Right lobe of liver (tissue), 6 donors: ENCODE results near the gene SEPTIN5. TPM values are rescaled to one million over a fixed set of nuclear protein-coding genes. Genes with fewer than 3 reads are reported as not detected.

Experiments
- ATAC-seq, 4 donors: fragments of 200-7000 bp; cut with Tn5 transposase; one replicate each; pipeline ENCODE4 v1.9.1; 2020; ENCODE audit warnings: mild to moderate bottlenecking in 4 of 4, moderate library complexity in 4 of 4
- DNase-seq, 3 donors: peaks; one replicate each; pipeline ENCODE4 v3.0.0-alpha.2; 2020
- H3K27ac ChIP-seq, 3 donors: fragments of 200-600 bp; one replicate each; pipeline ENCODE4 v1.8.0; 2022
- H3K27me3 ChIP-seq, 2 donors: fragments of 200-600 bp; one replicate each; pipeline ENCODE4 v1.8.0; 2022
- H3K36me3 ChIP-seq, 4 donors: fragments of 200-600 bp; sonication (generic) in 1 of 4; one replicate each; pipeline versions ENCODE4 v1.5.1 to v1.8.0; 2017 to 2022; ENCODE audit warnings: control low read depth in 1 of 4
- H3K4me1 ChIP-seq, 4 donors: fragments of 200-600 bp; sonication (generic) in 1 of 4; one replicate each; pipeline versions ENCODE4 v1.5.1 to v1.8.0; 2017 to 2022; ENCODE audit warnings: control low read depth in 1 of 4
- H3K4me3 ChIP-seq, 3 donors: fragments of 200-600 bp; one replicate each; pipeline ENCODE4 v1.8.0; 2022
- H3K9me3 ChIP-seq, 4 donors: fragments of 200-600 bp; sonication (generic) in 1 of 4; one replicate each; pipeline versions ENCODE4 v1.5.1 to v1.8.0; 2017 to 2022; ENCODE audit warnings: control low read depth in 1 of 4
- POLR2A ChIP-seq: fragments of 450-650 bp; IDR thresholded peaks from one replicate; pipeline ENCODE4 v1.6.1; 2017; ENCODE audit warnings: antibody characterized with exemption, mild to moderate bottlenecking
- WGBS: methylation state at CpG from one replicate; pipeline ENCODE4 v1.1.6; 2018; ENCODE audit warnings: low coverage, low lambda C conversion rate; ENCODE audit not compliant: insufficient coverage; ENCODE audit errors: missing lambda C conversion rate; 5-methylcytosine and 5-hydroxymethylcytosine counted together
- intact Hi-C, 2 donors: fragments of 100-400 bp; cut with DNase I; formaldehyde crosslinking; loops; one replicate each; pipeline versions ENCODE4 v1.11.2 to v1.14.1; 2022
- total RNA-seq, 6 experiments: library from RNA; depleted of rRNA in 2 of 6; stranded (reverse); fragments of >200 nt in 2 of 6; fragmentation: NEBNext Ultra II Directional in 3 of 6; extraction: Animal tissue kit (Norgen Biotek cat#: 25700) in 3 of 6; gene quantifications; one replicate each; pipeline versions ENCODE4 v1.1.0 to v1.2.4, GENCODE V29; 2016 to 2023
- TF ChIP-seq, protein P1 (sequence below), 4 donors: fragments of 200-600 bp in 3 of 4; fragments of 450-650 bp in 1 of 4; IDR thresholded peaks; one replicate each; pipeline versions ENCODE4 v1.5.1 to v1.8.0; 2016 to 2022; ENCODE audit warnings: antibody characterized with exemption in 4 of 4, mild to moderate bottlenecking in 2 of 4
- donor health status: DM: no; HTN: yes; CAD: no.
- donor health status: DM: no; HTN: no; CAD: no.
- donor health status: DM: no; HTN: no; CAD: no.
- donor health status: DM: no; HTN: yes; CAD: no.
- donor health status: DM: no; HTN: yes; CAD: no.

The SEPTIN5 gene
- total RNA-seq, 6 experiments from 2014 or later: 1.3 to 3.7 (median 2.1) TPM

DNA sequence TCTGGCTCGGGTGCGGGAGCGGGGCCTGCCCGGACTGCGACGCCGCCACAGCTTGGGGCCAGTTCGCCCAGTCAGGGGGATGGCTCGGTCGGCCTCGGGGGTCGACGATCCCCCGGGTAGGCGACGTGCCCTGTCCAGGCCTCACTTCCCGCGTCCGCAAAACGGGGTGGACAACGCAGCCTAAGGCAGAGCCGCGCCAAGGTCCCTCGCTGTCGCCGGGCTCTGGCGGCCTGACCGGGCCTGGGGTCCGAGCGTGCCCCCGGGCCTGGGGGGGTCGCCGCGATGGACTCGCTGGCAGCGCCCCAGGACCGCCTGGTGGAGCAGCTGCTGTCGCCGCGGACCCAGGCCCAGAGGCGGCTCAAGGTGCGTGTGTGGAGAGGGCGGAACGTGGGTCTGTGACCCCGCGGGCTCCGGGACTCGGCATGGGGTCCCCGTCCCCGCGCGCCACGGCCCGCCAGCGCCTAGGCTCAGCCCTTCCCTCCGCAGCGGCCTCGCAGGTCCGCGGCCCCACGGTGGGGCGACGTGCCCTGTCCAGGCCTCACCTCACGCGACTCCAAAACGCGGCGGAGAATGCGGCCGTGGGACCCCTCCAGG is 4.2 kb downstream of the SEPTIN5 start:
- peaks cover 0 to 20% of the 10 kb centered on the region in 2 donors for H3K27me3 ChIP-seq
- H3K9me3 ChIP-seq: no peaks in the 10 kb centered on the region
- ATAC-seq (no peak), DNase-seq (no peak)
- 1% methylated on average over 12 of the region's 70 CpGs for WGBS
- peaks cover 0 to 22% (median 0%) of the 10 kb centered on the region in 4 donors for H3K4me1 ChIP-seq
- no peak overlapping the region for H3K27ac ChIP-seq
- no peaks in the 10 kb centered on the region for H3K36me3 ChIP-seq
- no peak for TF ChIP-seq POLR2A
- TF ChIP-seq, protein P1, sequence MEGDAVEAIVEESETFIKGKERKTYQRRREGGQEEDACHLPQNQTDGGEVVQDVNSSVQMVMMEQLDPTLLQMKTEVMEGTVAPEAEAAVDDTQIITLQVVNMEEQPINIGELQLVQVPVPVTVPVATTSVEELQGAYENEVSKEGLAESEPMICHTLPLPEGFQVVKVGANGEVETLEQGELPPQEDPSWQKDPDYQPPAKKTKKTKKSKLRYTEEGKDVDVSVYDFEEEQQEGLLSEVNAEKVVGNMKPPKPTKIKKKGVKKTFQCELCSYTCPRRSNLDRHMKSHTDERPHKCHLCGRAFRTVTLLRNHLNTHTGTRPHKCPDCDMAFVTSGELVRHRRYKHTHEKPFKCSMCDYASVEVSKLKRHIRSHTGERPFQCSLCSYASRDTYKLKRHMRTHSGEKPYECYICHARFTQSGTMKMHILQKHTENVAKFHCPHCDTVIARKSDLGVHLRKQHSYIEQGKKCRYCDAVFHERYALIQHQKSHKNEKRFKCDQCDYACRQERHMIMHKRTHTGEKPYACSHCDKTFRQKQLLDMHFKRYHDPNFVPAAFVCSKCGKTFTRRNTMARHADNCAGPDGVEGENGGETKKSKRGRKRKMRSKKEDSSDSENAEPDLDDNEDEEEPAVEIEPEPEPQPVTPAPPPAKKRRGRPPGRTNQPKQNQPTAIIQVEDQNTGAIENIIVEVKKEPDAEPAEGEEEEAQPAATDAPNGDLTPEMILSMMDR (IDR thresholded peaks at IDR 0.05): no peak
- peak overlapping the region; percentile 40 to 61 (median 46) for H3K4me3 ChIP-seq
- intact Hi-C loops: no loop called here

DNA sequence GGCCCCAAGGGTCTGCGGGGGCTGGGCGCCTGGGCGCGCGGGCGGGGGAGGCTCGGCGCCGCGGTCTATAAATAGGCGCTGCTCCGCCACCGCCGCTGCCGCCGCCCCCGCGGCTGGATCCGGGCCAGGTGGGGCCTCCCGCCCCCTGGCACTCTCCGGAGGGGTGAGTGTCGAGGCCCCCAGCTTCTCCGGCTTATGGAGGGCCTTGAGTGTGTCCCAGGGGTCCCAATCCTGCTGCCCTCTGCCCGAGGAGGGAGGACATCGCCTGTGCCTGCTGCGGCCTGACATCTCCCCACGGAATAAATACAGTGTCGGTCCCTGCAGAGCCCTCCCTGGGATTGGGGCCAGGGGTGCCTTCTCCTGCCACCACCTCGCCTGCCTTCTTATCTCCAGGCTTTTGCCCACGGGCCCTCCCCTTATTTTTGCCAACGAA is 4.8 kb downstream of the SEPTIN5 start:
- no peak for TF ChIP-seq POLR2A
- TF ChIP-seq, protein P1 (IDR thresholded peaks at IDR 0.05): no peak
- intact Hi-C loops: no loop called here
- H3K27me3 ChIP-seq: peaks cover 0 to 22% of the 10 kb centered on the region in 2 donors
- H3K27ac ChIP-seq: no peak overlapping the region
- no peak for ATAC-seq
- no peaks in the 10 kb centered on the region for H3K9me3 ChIP-seq
- H3K4me3 ChIP-seq: peak overlapping the region in 1 of 3 donors; percentile 61
- no peak for DNase-seq
- no peaks in the 10 kb centered on the region for H3K36me3 ChIP-seq
- peaks cover 0 to 26% (median 0%) of the 10 kb centered on the region in 4 donors for H3K4me1 ChIP-seq
- WGBS: 29% methylated on average over 1 of the region's 31 CpGs

DNA sequence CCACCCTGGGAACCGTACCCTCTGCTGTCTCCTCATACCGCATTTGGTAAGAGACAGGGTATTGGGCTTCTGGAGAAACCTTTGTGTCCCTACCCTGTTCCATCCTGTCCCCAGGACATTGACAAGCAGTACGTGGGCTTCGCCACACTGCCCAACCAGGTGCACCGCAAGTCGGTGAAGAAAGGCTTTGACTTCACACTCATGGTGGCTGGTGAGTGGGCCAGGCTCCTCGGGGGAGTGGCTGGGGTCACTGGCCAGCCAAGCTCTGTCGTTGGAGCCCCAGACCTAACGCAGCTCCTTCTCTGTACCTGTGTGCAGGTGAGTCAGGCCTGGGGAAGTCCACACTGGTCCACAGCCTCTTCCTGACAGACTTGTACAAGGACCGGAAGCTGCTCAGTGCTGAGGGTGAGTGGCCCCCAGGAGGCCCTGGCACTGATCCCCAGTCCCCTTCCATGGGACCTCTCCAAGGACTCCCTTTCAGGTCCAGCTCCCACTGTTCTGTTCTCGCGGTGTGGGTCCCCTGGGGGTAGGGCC is 5.3 kb downstream of the SEPTIN5 start:
- ATAC-seq (no peak), DNase-seq (no peak)
- H3K4me3 ChIP-seq: no peak overlapping the region
- intact Hi-C loops: no loop called here
- WGBS: 89% methylated on average over 5 of the region's 12 CpGs
- peaks cover 0 to 22% of the 10 kb centered on the region in 2 donors for H3K27me3 ChIP-seq
- H3K36me3 ChIP-seq: no peaks in the 10 kb centered on the region
- no peak for TF ChIP-seq POLR2A
- H3K9me3 ChIP-seq: no peaks in the 10 kb centered on the region
- no peak overlapping the region for H3K27ac ChIP-seq
- peaks cover 0 to 26% (median 0%) of the 10 kb centered on the region in 4 donors for H3K4me1 ChIP-seq

DNA sequence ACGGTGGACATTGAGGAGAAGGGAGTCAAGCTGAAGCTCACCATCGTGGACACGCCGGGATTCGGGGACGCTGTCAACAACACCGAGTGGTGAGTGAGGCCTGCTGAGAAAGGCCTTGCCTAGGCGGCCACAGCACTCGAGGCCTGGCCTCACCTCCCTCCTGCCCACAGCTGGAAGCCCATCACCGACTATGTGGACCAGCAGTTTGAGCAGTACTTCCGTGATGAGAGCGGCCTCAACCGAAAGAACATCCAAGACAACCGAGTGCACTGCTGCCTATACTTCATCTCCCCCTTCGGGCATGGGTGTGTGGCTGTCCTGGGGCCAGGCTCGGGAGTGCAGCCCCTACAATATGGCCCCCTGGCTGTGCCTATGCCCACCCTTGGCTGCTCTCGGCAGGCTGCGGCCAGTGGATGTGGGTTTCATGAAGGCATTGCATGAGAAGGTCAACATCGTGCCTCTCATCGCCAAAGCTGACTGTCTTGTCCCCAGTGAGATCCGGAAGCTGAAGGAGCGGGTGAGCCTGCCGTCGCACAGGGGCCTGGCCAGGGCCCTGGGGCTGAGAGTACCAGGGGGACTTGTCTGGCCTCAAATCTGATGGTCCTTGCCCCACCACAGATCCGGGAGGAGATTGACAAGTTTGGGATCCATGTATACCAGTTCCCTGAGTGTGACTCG is 6.0 kb downstream of the SEPTIN5 start:
- DNase-seq (no peak), ATAC-seq (no peak)

More for the DNA sequence above, 6.0 kb downstream of the SEPTIN5 start:
- Histone ChIP-seq H3K9me3 (no peaks in the 10 kb centered on the region), H3K27me3 (peaks cover 0 to 22% of the 10 kb centered on the region in 2 donors), H3K4me3 (no peak overlapping the region), H3K36me3 (no peaks in the 10 kb centered on the region), H3K27ac (no peak overlapping the region), H3K4me1 (peaks cover 0 to 22% (median 0%) of the 10 kb centered on the region in 4 donors)
- intact Hi-C loops: no loop called here
- 80% methylated on average over 1 of the region's 26 CpGs for WGBS
- TF ChIP-seq POLR2A: no peak
- TF ChIP-seq, protein P1 (IDR thresholded peaks at IDR 0.05): no peak
